HFF-Myc (cell line): ENCODE data around the gene HIVEP3.

Experiments
- DNase-seq: peaks from one replicate; pipeline ENCODE4 v3.0.0-alpha.2; 2011; ENCODE audit warnings: low read depth; ENCODE audit errors: extremely low read depth
- H3K4me3 ChIP-seq: replicated peaks from 2 replicates; pipeline ENCODE4 v1.5.1; 2011; ENCODE audit warnings: low read depth, mild to moderate bottlenecking, control low read depth, low read length
- CTCF ChIP-seq: IDR thresholded peaks from 2 replicates; pipeline ENCODE4 v1.5.1; 2012; ENCODE audit warnings: mild to moderate bottlenecking, low read depth, low read length, control low read depth; ENCODE audit errors: missing control alignments

The HIVEP3 gene

GRCh38 chr1:41488040-41488951, 430.4 kb downstream of the HIVEP3 start:
- H3K4me3 ChIP-seq: no peak overlapping the region
- DNase-seq: no peak
- no peak for TF ChIP-seq CTCF

GRCh38 chr1:41487126-41488039, 431.3 kb downstream of the HIVEP3 start:
- no peak overlapping the region for H3K4me3 ChIP-seq
- no peak for DNase-seq
- no peak for TF ChIP-seq CTCF

- H3K4me3 ChIP-seq: no peak overlapping the region
- no peak for TF ChIP-seq CTCF
These were observed 432.2 kb downstream of the HIVEP3 start for GRCh38 chr1:41486371-41487125.

GRCh38 chr1:41486053-41486370, 432.7 kb downstream of the HIVEP3 start:
- DNase-seq: no peak
- no peak overlapping the region for H3K4me3 ChIP-seq
- no peak for TF ChIP-seq CTCF

More at GRCh38 chr1:41486371-41487125, 432.2 kb downstream of the HIVEP3 start:
- DNase-seq: no peak

- H3K4me3 ChIP-seq: no peak overlapping the region
- TF ChIP-seq CTCF: no peak
- DNase-seq: no peak
These were observed 433.1 kb downstream of the HIVEP3 start for GRCh38 chr1:41485605-41486004.
